ENCODE results near the gene OR9Q1. TPM values are rescaled to one million over a fixed set of nuclear protein-coding genes. Genes with fewer than 3 reads are reported as not detected.

The OR9Q1 gene
- polyA plus RNA-seq, 1 donor (not counting 4 experiments of a cell fraction or from before 2014, with no cell fraction given), result not detected

DNA sequence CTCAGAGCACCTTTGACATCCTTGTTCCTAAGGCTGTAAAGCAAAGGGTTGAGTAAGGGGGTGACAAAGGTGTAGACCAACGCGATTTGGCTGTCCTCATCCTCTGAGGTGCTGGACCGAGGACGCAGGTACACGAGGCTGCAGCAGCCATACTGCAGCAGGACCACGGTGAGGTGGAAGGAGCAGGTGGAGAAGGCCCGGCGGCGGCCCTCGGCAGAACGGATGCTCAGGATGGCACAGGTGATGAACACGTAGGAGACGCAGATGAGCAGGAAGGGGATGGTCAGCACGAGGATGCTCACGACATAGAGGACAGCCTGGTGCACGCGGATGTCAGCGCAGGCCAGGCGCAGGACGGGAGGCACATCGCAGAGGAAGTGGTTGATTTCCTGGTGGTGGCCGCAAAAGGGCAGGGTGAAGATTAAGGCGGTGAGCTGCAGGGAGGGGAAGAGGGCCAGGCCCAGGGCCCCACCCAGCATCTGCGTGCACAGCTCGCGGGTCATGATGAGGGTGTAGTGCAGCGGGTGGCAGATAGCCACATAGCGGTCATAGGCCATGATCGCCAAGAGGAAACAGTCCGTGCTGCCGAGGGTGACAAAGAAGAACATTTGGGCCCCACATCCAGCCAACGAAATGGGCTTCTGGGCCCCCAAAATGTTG is 204.4 kb downstream of the OR9Q1 start:
- Histone ChIP-seq H4K20me1 (ENCODE audit: control insufficient read depth, extremely low read depth, insufficient read depth, low read length) (no peaks in the 10 kb centered on the region), H3K79me2 (ENCODE audit: control insufficient read depth, insufficient read depth, low read length) (no peaks in the 10 kb centered on the region), H3K36me3 (ENCODE audit: control insufficient read depth in 2 of 2, extremely low read depth in 1 of 2, insufficient read depth in 2 of 2, low read length in 2 of 2) (no peaks in the 10 kb centered on the region), H3K9ac (ENCODE audit: control insufficient read depth, extremely low read depth, insufficient read depth, low read length) (no peak overlapping the region), H3K9me3 (ENCODE audit: control insufficient read depth, low read depth, low read length) (no peaks in the 10 kb centered on the region), H3K4me2 (ENCODE audit: control insufficient read depth, extremely low read depth, insufficient read depth, low read depth, low read length) (no peak overlapping the region), H3K9me1 (ENCODE audit: control insufficient read depth, extremely low read depth, insufficient read depth, low read length) (no peaks in the 10 kb centered on the region), H3K27ac (ENCODE audit: control insufficient read depth, insufficient read depth, low read length) (no peak overlapping the region), H2AFZ (ENCODE audit: control insufficient read depth, low read length) (no peak overlapping the region), H3K4me3 (ENCODE audit: control insufficient read depth in 2 of 3, extremely low read depth in 1 of 3, insufficient read depth in 2 of 3, low read depth in 1 of 3, low read length in 3 of 3) (no peak overlapping the region), H3K27me3 (ENCODE audit: control insufficient read depth, extremely low read depth, insufficient read depth, low read length) (no peaks in the 10 kb centered on the region), H3K4me1 (ENCODE audit: control insufficient read depth, extremely low read depth, insufficient read depth, low read length) (peaks cover 1% of the 10 kb centered on the region)
- FAIRE-seq (no peak), DNase-seq (ENCODE audit: low read depth, low spot score) (no peak)
- dilution Hi-C loops (cut with MboI; ENCODE audit: extremely low pct_ligation_motif_present, low sequenced_read_pairs), result no loop called here
- TF ChIP-seq EZH2 (IDR thresholded peaks at IDR 0.05; ENCODE audit: low read length), result no peak
- TF ChIP-seq, protein P1, sequence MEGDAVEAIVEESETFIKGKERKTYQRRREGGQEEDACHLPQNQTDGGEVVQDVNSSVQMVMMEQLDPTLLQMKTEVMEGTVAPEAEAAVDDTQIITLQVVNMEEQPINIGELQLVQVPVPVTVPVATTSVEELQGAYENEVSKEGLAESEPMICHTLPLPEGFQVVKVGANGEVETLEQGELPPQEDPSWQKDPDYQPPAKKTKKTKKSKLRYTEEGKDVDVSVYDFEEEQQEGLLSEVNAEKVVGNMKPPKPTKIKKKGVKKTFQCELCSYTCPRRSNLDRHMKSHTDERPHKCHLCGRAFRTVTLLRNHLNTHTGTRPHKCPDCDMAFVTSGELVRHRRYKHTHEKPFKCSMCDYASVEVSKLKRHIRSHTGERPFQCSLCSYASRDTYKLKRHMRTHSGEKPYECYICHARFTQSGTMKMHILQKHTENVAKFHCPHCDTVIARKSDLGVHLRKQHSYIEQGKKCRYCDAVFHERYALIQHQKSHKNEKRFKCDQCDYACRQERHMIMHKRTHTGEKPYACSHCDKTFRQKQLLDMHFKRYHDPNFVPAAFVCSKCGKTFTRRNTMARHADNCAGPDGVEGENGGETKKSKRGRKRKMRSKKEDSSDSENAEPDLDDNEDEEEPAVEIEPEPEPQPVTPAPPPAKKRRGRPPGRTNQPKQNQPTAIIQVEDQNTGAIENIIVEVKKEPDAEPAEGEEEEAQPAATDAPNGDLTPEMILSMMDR (optimal IDR thresholded peaks at IDR 0.05 in 1 of 3, IDR thresholded peaks at IDR 0.05 in 1 of 3, conservative IDR thresholded peaks at IDR 0.05 in 1 of 3; ENCODE audit: extremely low read depth in 1 of 3, insufficient read depth in 2 of 3, low read length in 3 of 3), result no peak

Small RNAs within 50 kb of the gene (small RNA-seq; reads per million reads assigned to genes)
- 0 reads per million in 3 experiments for gene RNU6-899P (ENCODE audit: insufficient read length in 3 of 3, low read depth in 3 of 3, low replicate concordance in 1 of 3)

Other genes starting within 250 kb of the OR9Q1 start
- gene OR6Q1, start 7.1 kb downstream of the OR9Q1 start, polyA plus RNA-seq, result not detected in 3 replicates
- not detected in 3 replicates for gene OR9I1, start 101.6 kb downstream of the OR9Q1 start, polyA plus RNA-seq
- not detected in 3 replicates for gene OR9Q2, start 165.2 kb downstream of the OR9Q1 start, polyA plus RNA-seq
- not detected in 3 replicates for gene OR1S2, start 180.3 kb downstream of the OR9Q1 start, polyA plus RNA-seq
- not detected in 3 replicates for gene OR1S1, start 188.8 kb downstream of the OR9Q1 start, polyA plus RNA-seq
- gene OR10Q1, start 205.0 kb downstream of the OR9Q1 start, polyA plus RNA-seq, result not detected in 3 replicates
- not detected in 3 replicates for gene OR10W1, start 244.4 kb downstream of the OR9Q1 start, polyA plus RNA-seq

Measured in keratinocyte (primary cell).